Suprapubic skin (tissue), 4 donors: ENCODE data around the gene RAB40C. TPM values are rescaled to one million over a fixed set of nuclear protein-coding genes. Genes with fewer than 3 reads are reported as not detected.

Source experiments
- DNase-seq, 2 donors: peaks; one replicate each; pipeline ENCODE4 v3.0.0-alpha.2; 2019; ENCODE audit warnings: low spot score in 2 of 2
- H3K27ac ChIP-seq: fragments of 200-600 bp; sonication (generic); one replicate; pipeline ENCODE4 v1.5.1; 2019
- H3K27me3 ChIP-seq: fragments of 200-600 bp; sonication (generic); one replicate; pipeline ENCODE4 v1.5.1; 2019
- H3K36me3 ChIP-seq: fragments of 200-600 bp; sonication (generic); one replicate; pipeline ENCODE4 v1.5.1; 2019
- H3K4me1 ChIP-seq: fragments of 200-600 bp; sonication (generic); one replicate; pipeline ENCODE4 v1.5.1; 2019
- H3K4me3 ChIP-seq: fragments of 200-600 bp; sonication (generic); one replicate; pipeline ENCODE4 v1.5.1; 2019; ENCODE audit warnings: mild to moderate bottlenecking
- H3K9me3 ChIP-seq: fragments of 200-600 bp; sonication (generic); one replicate; pipeline ENCODE4 v1.5.1; 2019
- EP300 ChIP-seq: sonication (generic); formaldehyde crosslinking; IDR thresholded peaks from one replicate; pipeline ENCODE4 v1.6.1; 2017; ENCODE audit warnings: antibody characterized with exemption
- POLR2A ChIP-seq, 2 donors: fragments of 450-650 bp; IDR thresholded peaks; one replicate each; pipeline ENCODE4 v1.6.1; 2017; ENCODE audit warnings: antibody characterized with exemption in 2 of 2, mild to moderate bottlenecking in 2 of 2, moderate library complexity in 2 of 2
- POLR2AphosphoS5 ChIP-seq, 3 donors: sonication (generic); formaldehyde crosslinking; IDR thresholded peaks; one replicate each; pipeline ENCODE4 v1.6.1; 2017; ENCODE audit warnings: antibody characterized with exemption in 3 of 3
- WGBS: methylation state at CpG from one replicate; pipeline ENCODE4 v1.1.5; 2018; 5-methylcytosine and 5-hydroxymethylcytosine counted together
- total RNA-seq, 4 donors: library from RNA; depleted of rRNA; stranded (reverse); fragments of >200 nt; gene quantifications; one replicate each; pipeline ENCODE4 v1.1.0, GENCODE V29; 2016
- TF ChIP-seq, protein P1 (sequence below), 2 donors: fragments of 200-600 bp in 1 of 2; fragments of 450-650 bp in 1 of 2; sonication (generic) in 1 of 2; IDR thresholded peaks; one replicate each; pipeline ENCODE4 v1.5.1; 2016 to 2019; ENCODE audit warnings: antibody characterized with exemption in 2 of 2, mild to moderate bottlenecking in 1 of 2, moderate library complexity in 1 of 2

Gene RAB40C
- total RNA-seq, 4 donors from 2014 or later = 77.8 to 116 (median 110) TPM

DNA sequence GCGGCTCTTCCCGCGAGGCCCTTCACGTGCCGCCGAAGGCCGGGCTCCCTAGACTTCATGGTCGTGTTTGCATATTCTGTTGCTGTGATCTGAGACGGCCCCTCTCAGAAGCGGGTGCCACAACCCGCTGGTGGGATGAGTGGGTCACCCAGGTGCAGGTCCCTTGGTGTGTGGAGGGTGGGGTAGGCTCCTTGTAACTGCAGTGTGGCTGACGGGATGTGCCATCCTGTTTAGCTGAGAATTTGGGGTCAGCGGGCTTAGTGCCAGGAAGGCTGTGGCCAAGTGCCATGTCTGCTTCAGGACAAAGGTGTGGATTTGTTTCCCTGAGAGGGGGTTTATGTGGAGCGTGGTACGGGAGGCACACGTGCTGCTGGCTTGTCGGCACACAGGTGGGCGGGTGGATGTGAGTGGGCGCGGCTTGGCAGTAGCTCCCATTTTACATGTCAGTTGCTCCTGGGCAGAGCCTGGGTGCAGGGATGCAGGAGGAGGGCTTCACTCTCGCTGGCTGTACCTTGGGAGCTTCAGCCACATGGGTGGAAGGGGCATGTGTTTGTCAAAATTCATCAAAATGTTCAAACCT, 31.8 kb downstream of the RAB40C start:
- H3K27me3 ChIP-seq = no peaks in the 10 kb centered on the region
- TF ChIP-seq EP300 (no peak), POLR2AphosphoS5 (IDR thresholded peaks at IDR 0.05) (no peak), POLR2A (IDR thresholded peaks at IDR 0.05) (no peak)
- TF ChIP-seq, protein P1, sequence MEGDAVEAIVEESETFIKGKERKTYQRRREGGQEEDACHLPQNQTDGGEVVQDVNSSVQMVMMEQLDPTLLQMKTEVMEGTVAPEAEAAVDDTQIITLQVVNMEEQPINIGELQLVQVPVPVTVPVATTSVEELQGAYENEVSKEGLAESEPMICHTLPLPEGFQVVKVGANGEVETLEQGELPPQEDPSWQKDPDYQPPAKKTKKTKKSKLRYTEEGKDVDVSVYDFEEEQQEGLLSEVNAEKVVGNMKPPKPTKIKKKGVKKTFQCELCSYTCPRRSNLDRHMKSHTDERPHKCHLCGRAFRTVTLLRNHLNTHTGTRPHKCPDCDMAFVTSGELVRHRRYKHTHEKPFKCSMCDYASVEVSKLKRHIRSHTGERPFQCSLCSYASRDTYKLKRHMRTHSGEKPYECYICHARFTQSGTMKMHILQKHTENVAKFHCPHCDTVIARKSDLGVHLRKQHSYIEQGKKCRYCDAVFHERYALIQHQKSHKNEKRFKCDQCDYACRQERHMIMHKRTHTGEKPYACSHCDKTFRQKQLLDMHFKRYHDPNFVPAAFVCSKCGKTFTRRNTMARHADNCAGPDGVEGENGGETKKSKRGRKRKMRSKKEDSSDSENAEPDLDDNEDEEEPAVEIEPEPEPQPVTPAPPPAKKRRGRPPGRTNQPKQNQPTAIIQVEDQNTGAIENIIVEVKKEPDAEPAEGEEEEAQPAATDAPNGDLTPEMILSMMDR (IDR thresholded peaks at IDR 0.05) = no peak
- H3K36me3 ChIP-seq = peaks cover 13% of the 10 kb centered on the region
- DNase-seq = no peak
- 63% methylated on average over 10 of the region's 21 CpGs for WGBS
- H3K9me3 ChIP-seq = no peaks in the 10 kb centered on the region
- H3K4me3 ChIP-seq = no peak overlapping the region
- H3K4me1 ChIP-seq = peaks cover 44% of the 10 kb centered on the region
- peak overlapping the region; percentile 63 for H3K27ac ChIP-seq

DNA sequence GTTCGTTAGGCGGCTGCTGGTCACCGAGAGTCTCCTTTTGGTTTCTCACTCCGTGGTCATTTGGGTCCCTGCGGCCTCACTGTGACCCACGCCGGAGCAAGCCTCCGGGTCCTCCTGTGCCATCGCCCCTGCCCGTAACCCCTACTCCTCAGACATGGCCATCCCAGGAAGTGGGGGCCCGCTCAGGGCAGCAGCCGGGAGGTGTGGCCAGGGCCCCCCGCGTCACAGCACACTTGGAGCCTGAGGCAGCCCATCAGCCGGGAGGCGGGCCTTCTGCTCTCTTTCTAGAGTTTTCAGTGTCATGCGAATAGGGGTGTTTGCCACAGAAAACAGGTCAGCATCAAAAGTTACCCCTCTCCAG, 33.0 kb downstream of the RAB40C start:
- peaks cover 50% of the 10 kb centered on the region for H3K4me1 ChIP-seq
- no peaks in the 10 kb centered on the region for H3K9me3 ChIP-seq
- H3K27ac ChIP-seq = peak overlapping the region; percentile 63
- H3K36me3 ChIP-seq = peaks cover 26% of the 10 kb centered on the region
- no peaks in the 10 kb centered on the region for H3K27me3 ChIP-seq
- no peak overlapping the region for H3K4me3 ChIP-seq
- TF ChIP-seq POLR2A (IDR thresholded peaks at IDR 0.05) (no peak), POLR2AphosphoS5 (IDR thresholded peaks at IDR 0.05) (no peak), EP300 (no peak)
- TF ChIP-seq, protein P1 (IDR thresholded peaks at IDR 0.05) = no peak
- 89% methylated on average over 17 of the region's 17 CpGs for whole genome bisulfite sequencing
- no peak for DNase-seq

DNA sequence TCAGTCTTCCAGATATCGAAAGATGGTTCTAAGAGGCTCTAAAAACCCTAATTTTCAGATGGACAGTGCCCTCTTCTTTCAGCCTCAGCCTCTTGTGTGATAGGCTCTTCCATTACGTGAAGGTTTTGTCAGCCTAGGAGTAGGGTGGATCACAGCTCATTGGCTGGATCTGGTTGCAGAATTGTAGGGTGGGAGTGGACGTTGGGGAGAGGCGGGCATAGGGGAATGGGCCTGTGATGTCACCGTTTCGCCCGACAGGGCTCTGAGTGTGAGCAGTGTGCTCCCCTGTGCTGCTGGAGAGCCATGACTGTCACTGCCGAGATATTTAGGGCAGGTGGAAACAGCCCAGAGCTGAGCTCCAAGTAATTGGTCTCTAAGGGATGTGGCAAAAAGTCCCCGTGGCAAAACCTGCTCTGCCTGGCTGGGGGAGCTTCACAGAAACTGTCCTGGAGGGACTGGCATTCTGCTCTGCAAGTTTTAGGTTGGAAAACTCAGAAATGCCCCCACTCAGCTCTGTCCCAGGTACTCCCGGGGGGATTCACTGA, 34.7 kb downstream of the RAB40C start:
- H3K27me3 ChIP-seq = no peaks in the 10 kb centered on the region
- 77% methylated on average over 10 of the region's 10 CpGs for WGBS
- no peak for DNase-seq
- peaks cover 38% of the 10 kb centered on the region for H3K36me3 ChIP-seq
- peaks cover 46% of the 10 kb centered on the region for H3K4me1 ChIP-seq
- no peak for TF ChIP-seq EP300
- no peak for TF ChIP-seq POLR2AphosphoS5 (IDR thresholded peaks at IDR 0.05)
- TF ChIP-seq POLR2A (IDR thresholded peaks at IDR 0.05) = no peak
- TF ChIP-seq, protein P1 (IDR thresholded peaks at IDR 0.05) = no peak
- no peak overlapping the region for H3K4me3 ChIP-seq
- no peak overlapping the region for H3K27ac ChIP-seq
- no peaks in the 10 kb centered on the region for H3K9me3 ChIP-seq

DNA sequence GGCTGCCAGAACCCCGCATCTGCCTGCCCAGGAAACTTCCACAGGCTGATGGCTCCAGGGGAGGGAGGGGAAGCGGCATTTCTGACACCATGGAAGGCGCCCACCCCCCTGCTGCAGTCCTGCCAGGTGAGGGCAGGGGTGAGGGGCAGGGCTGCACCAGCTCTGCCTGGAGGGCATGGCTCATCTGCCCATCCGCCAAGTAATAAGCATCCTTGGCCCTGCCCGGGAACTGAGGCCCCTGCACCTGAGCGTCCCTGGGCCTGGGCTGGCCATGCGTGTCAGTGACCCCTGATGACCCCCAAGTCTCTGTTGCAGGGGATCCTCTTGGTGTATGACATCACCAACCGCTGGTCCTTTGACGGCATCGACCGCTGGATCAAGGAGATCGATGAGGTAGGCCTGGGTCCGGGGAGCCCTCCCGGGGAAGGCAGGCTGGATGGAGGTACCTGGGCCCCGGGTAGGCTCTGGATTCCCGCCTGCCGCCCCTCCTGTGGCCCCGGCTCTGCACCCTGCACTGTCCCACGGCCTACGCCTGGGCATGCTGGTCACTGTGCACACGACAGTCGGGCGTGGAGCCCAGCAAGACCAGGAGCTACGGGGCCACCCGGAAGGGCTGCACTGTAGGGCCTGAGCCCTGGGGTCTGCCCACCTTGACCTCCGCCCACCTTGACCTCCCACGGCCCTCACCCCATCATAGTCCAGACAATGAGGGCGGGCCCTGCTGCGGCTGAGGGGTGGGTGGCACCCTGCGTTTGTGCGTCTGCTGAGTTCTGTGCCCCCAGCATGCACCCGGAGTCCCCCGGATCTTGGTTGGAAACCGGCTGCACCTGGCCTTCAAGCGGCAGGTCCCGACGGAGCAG, 35.5 kb downstream of the RAB40C start:
- peak in 1 of 2 donors; percentile 80 for DNase-seq
- TF ChIP-seq, protein P1 (IDR thresholded peaks at IDR 0.05) = no peak
- no peak for TF ChIP-seq EP300
- H3K4me1 ChIP-seq = peaks cover 46% of the 10 kb centered on the region
- H3K27ac ChIP-seq = no peak overlapping the region
- no peak overlapping the region for H3K4me3 ChIP-seq
- no CpG with 5 or more reads among the region's 37 CpGs for WGBS
- no peaks in the 10 kb centered on the region for H3K27me3 ChIP-seq
- peaks cover 38% of the 10 kb centered on the region for H3K36me3 ChIP-seq
- H3K9me3 ChIP-seq = no peaks in the 10 kb centered on the region
